OCI-LY7 (cell line): Measurements from ENCODE around the gene RPS15. TPM values are rescaled to one million over a fixed set of nuclear protein-coding genes. Genes with fewer than 3 reads are reported as not detected.

Experiments used
- BruUV-seq: library from RNA; stranded (reverse); fragments of 400-500 nt; replicated peaks from 2 replicates; lab custom pipeline; 2021; lab: Mats Ljungman, UMichigan
- CTCF ChIA-PET: fragments of 300-600 bp; sonication (Branson Sonifier 250); formaldehyde crosslinking; loops from one replicate; lab custom pipeline; 2022; ENCODE audit warnings: antibody characterized with exemption; ENCODE audit not compliant: unreplicated experiment; lab: Charles Lee
- POLR2A ChIA-PET: fragments of 300-600 bp; sonication (Branson Sonifier 250); formaldehyde crosslinking; loops from one replicate; lab custom pipeline; 2022; ENCODE audit warnings: antibody characterized with exemption; lab: Charles Lee
- DNase-seq: peaks from one replicate; pipeline ENCODE4 v3.0.0-alpha.2; 2015; ENCODE audit warnings: low spot score
- H2AFZ ChIP-seq: fragments of 200-600 bp; sonication (generic), shearing (Covaris generic); 2 replicates; pipeline ENCODE4 v1.6.1; 2014; ENCODE audit warnings: mild to moderate bottlenecking, antibody characterized with exemption, low read length, moderate library complexity
- H3K27ac ChIP-seq: fragments of 200-600 bp; sonication (generic); 2 replicates; pipeline ENCODE4 v1.5.1; 2014; ENCODE audit warnings: mixed run types, low read depth, mild to moderate bottlenecking, moderate library complexity, low read length, inconsistent platforms; ENCODE audit not compliant: poor library complexity, severe bottlenecking
- H3K36me3 ChIP-seq: fragments of 200-600 bp; sonication (generic); 2 replicates; pipeline ENCODE4 v1.6.1; 2014; ENCODE audit warnings: mild to moderate bottlenecking, antibody characterized with exemption, low read length, moderate library complexity, mixed read lengths; ENCODE audit not compliant: insufficient read depth
- H3K4me1 ChIP-seq: fragments of 200-600 bp; sonication (generic); 2 replicates; pipeline ENCODE4 v1.5.1; 2014; ENCODE audit warnings: mild to moderate bottlenecking, low read length; ENCODE audit not compliant: insufficient read depth, poor library complexity, severe bottlenecking
- H3K4me2 ChIP-seq: fragments of 200-600 bp; sonication (generic); 2 replicates; pipeline ENCODE4 v1.6.1; 2014; ENCODE audit warnings: mild to moderate bottlenecking, low read length
- H3K4me3 ChIP-seq: fragments of 200-600 bp; sonication (generic); 2 replicates; pipeline ENCODE4 v1.5.1; 2014; ENCODE audit warnings: mild to moderate bottlenecking, low read depth, low read length; ENCODE audit not compliant: poor library complexity, severe bottlenecking
- H3K79me2 ChIP-seq: fragments of 200-600 bp; sonication (generic); 2 replicates; pipeline ENCODE4 v1.6.1; 2016; ENCODE audit warnings: low read depth, mild to moderate bottlenecking, low read length, moderate library complexity, mixed read lengths; ENCODE audit not compliant: insufficient read depth
- H3K9me2 ChIP-seq: fragments of 200-600 bp; sonication (generic); 2 replicates; pipeline ENCODE4 v1.6.1; 2016; ENCODE audit warnings: mild to moderate bottlenecking, low read length, mixed read lengths; ENCODE audit not compliant: insufficient read depth
- H3K9me3 ChIP-seq: fragments of 200-600 bp; sonication (generic); 2 replicates; pipeline ENCODE4 v1.6.1; 2014; ENCODE audit warnings: mild to moderate bottlenecking, mixed run types, low read length, mixed read lengths
- H4K20me1 ChIP-seq: fragments of 200-600 bp; sonication (generic); 2 replicates; pipeline ENCODE4 v1.6.1; 2014; ENCODE audit warnings: mild to moderate bottlenecking, antibody characterized with exemption, low read length, moderate library complexity, mixed read lengths; ENCODE audit not compliant: insufficient read depth
- EZH2phosphoT487 ChIP-seq: fragments of 200-600 bp; sonication (generic); IDR thresholded peaks from 2 replicates; pipeline ENCODE4 v1.6.1; 2018; ENCODE audit warnings: low read depth, borderline replicate concordance, mild to moderate bottlenecking, mixed run types, antibody characterized with exemption, low read length, moderate library complexity, mixed read lengths
- intact Hi-C: fragments of 100-400 bp; cut with micrococcal nuclease; formaldehyde crosslinking; loops from one replicate; pipeline ENCODE4 v1.10.0; 2022; ENCODE audit not compliant: unreplicated experiment
- total RNA-seq, 2 experiments: library from RNA; depleted of rRNA in 1 of 2; stranded (reverse); fragments of >200 nt in 1 of 2; shearing (Covaris generic) in 1 of 2; gene quantifications; 2 replicates each; pipeline ENCODE4 v1.2.3, GENCODE V29; 2014 to 2022
- TF ChIP-seq, protein P1 (sequence below): fragments of 200-600 bp; sonication (generic); conservative IDR thresholded peaks from 2 replicates; pipeline ENCODE4 v1.5.1; 2014; ENCODE audit warnings: mild to moderate bottlenecking, antibody characterized with exemption, low read length, moderate library complexity, mixed read lengths

The RPS15 gene
- total RNA-seq, 2 experiments from 2014 or later, result 1,860 to 2,068 TPM

DNA sequence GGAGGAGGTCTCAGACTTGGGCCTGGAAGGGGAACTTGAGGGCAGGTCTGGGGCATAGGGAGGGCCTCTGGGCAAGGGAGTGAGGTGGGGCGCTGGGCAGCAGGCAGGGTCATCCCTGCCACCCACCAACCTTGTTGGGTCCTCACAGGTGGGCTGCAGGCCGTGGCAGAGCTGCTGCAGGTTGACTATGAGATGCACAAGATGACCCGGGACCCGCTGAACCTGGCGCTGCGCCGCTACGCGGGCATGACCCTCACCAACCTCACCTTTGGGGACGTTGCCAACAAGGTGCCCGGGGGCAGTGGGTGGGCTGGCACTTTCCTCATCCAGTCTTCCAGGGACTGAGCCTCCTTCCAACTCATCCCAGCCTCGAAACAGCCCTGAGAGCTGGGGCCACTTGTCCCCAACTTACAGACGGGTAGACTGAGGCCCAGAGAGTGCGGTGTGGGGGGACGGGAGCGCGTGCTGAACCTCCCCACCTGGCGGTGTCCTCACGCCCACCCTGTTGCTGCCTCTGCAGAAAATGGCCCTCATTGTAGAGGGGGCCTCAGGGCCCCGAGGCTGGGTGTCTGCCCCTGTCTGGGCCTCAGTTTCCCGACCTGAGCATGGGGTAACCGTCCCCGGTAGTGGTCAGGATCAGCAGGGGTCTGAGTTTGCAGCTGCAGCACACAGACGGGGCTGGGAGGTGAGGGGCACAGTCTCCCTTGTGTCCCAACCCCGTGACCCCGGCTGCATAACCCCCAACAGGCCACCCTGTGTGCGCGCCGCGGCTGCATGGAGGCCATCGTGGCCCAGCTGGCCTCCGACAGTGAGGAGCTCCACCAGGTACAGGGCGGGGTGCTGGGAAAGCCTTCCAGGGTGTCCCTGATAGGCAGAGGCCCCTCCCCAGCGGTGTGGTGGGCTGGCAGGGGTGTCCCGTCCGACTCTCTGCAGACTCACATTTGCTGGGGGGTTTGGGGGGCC, 22.1 kb downstream of the RPS15 start:
- H2AFZ ChIP-seq, result no peak overlapping the region
- no peak overlapping the region for H3K4me2 ChIP-seq
- no peaks in the 10 kb centered on the region for H3K9me2 ChIP-seq
- POLR2A ChIA-PET, result no interaction called here
- H4K20me1 ChIP-seq, result no peaks in the 10 kb centered on the region
- H3K79me2 ChIP-seq, result no peaks in the 10 kb centered on the region
- no peak overlapping the region for H3K27ac ChIP-seq
- TF ChIP-seq, protein P1, sequence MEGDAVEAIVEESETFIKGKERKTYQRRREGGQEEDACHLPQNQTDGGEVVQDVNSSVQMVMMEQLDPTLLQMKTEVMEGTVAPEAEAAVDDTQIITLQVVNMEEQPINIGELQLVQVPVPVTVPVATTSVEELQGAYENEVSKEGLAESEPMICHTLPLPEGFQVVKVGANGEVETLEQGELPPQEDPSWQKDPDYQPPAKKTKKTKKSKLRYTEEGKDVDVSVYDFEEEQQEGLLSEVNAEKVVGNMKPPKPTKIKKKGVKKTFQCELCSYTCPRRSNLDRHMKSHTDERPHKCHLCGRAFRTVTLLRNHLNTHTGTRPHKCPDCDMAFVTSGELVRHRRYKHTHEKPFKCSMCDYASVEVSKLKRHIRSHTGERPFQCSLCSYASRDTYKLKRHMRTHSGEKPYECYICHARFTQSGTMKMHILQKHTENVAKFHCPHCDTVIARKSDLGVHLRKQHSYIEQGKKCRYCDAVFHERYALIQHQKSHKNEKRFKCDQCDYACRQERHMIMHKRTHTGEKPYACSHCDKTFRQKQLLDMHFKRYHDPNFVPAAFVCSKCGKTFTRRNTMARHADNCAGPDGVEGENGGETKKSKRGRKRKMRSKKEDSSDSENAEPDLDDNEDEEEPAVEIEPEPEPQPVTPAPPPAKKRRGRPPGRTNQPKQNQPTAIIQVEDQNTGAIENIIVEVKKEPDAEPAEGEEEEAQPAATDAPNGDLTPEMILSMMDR, result no peak
- TF ChIP-seq EZH2phosphoT487, result no peak
- intact Hi-C loops, result no loop called here
- BruUV-seq, result no TSS peak
- no peak for DNase-seq
- H3K4me3 ChIP-seq, result no peak overlapping the region
- CTCF ChIA-PET, result no interaction called here
- no peaks in the 10 kb centered on the region for H3K9me3 ChIP-seq
- peaks cover 10% of the 10 kb centered on the region for H3K4me1 ChIP-seq
- no peaks in the 10 kb centered on the region for H3K36me3 ChIP-seq

DNA sequence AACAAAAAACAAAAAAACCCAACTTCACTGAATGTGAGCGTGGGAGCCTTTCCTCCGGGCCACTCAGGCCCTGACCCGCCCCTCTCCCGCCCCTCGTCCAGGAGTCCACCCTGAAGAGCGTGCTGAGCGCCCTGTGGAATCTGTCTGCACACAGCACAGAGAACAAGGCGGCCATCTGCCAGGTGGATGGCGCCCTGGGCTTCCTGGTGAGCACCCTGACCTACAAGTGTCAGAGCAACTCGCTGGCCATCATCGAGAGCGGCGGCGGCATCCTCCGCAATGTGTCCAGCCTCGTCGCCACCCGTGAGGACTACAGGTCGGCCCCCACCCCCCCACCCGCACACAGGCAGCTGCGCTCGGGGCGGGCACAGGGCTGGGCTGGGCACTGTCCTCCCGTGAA, 23.7 kb downstream of the RPS15 start:
- POLR2A ChIA-PET, result no interaction called here
- Histone ChIP-seq H3K36me3 (no peaks in the 10 kb centered on the region), H3K79me2 (no peaks in the 10 kb centered on the region), H2AFZ (no peak overlapping the region), H3K9me3 (no peaks in the 10 kb centered on the region), H3K4me1 (no peaks in the 10 kb centered on the region), H3K4me3 (no peak overlapping the region), H3K9me2 (no peaks in the 10 kb centered on the region), H3K27ac (no peak overlapping the region), H3K4me2 (no peak overlapping the region), H4K20me1 (no peaks in the 10 kb centered on the region)
- DNase-seq, result no peak
- CTCF ChIA-PET, result no interaction called here
- intact Hi-C loops, result no loop called here
- TF ChIP-seq, protein P1, result no peak
- no peak for TF ChIP-seq EZH2phosphoT487
- no TSS peak for BruUV-seq
